Neural cell (in vitro differentiated cells): ENCODE data around the gene SGK2.

Source experiments
- CTCF ChIP-seq: fragments of 450-650 bp; IDR thresholded peaks from 2 replicates; pipeline ENCODE4 v1.5.1; 2014; ENCODE audit warnings: antibody characterized with exemption, mild to moderate bottlenecking, moderate library complexity; ENCODE audit not compliant: poor library complexity, severe bottlenecking
- EP300 ChIP-seq: fragments of 450-650 bp; conservative IDR thresholded peaks from 2 replicates; pipeline ENCODE4 v1.6.1; 2014; ENCODE audit warnings: antibody characterized with exemption, mild to moderate bottlenecking, moderate library complexity; ENCODE audit not compliant: poor library complexity, severe bottlenecking
- EZH2 ChIP-seq: fragments of 200-600, 300-800 bp; shearing (Covaris generic), sonication (generic); IDR thresholded peaks from 2 replicates; pipeline ENCODE4 v1.6.1; 2014; ENCODE audit warnings: antibody characterized with exemption, low read length, borderline replicate concordance, mild to moderate bottlenecking; ENCODE audit not compliant: insufficient read depth, poor library complexity, severe bottlenecking
- POLR2AphosphoS5 ChIP-seq: IDR thresholded peaks from 2 replicates; pipeline ENCODE4 v1.6.1; 2012
- REST ChIP-seq: IDR thresholded peaks from 2 replicates; pipeline ENCODE4 v1.6.1; 2012; ENCODE audit warnings: borderline replicate concordance

GRCh38 chr20:43605715-43606114 is 46.9 kb downstream of the SGK2 start:
- no peak for TF ChIP-seq CTCF
- TF ChIP-seq REST = no peak
- TF ChIP-seq EZH2 = no peak
- no peak for TF ChIP-seq EP300
- TF ChIP-seq POLR2AphosphoS5 = no peak
